Right lobe of liver (tissue), 6 donors: ENCODE data around the gene LRRC40. TPM values are rescaled to one million over a fixed set of nuclear protein-coding genes. Genes with fewer than 3 reads are reported as not detected.

Experiments
- ATAC-seq, 4 donors: fragments of 200-7000 bp; cut with Tn5 transposase; one replicate each; pipeline ENCODE4 v1.9.1; 2020; ENCODE audit warnings: mild to moderate bottlenecking in 4 of 4, moderate library complexity in 4 of 4
- DNase-seq, 3 donors: peaks; one replicate each; pipeline ENCODE4 v3.0.0-alpha.2; 2020
- H3K27ac ChIP-seq, 3 donors: fragments of 200-600 bp; one replicate each; pipeline ENCODE4 v1.8.0; 2022
- H3K27me3 ChIP-seq, 2 donors: fragments of 200-600 bp; one replicate each; pipeline ENCODE4 v1.8.0; 2022
- H3K36me3 ChIP-seq, 4 donors: fragments of 200-600 bp; sonication (generic) in 1 of 4; one replicate each; pipeline versions ENCODE4 v1.5.1 to v1.8.0; 2017 to 2022; ENCODE audit warnings: control low read depth in 1 of 4
- H3K4me1 ChIP-seq, 4 donors: fragments of 200-600 bp; sonication (generic) in 1 of 4; one replicate each; pipeline versions ENCODE4 v1.5.1 to v1.8.0; 2017 to 2022; ENCODE audit warnings: control low read depth in 1 of 4
- H3K4me3 ChIP-seq, 3 donors: fragments of 200-600 bp; one replicate each; pipeline ENCODE4 v1.8.0; 2022
- H3K9me3 ChIP-seq, 4 donors: fragments of 200-600 bp; sonication (generic) in 1 of 4; one replicate each; pipeline versions ENCODE4 v1.5.1 to v1.8.0; 2017 to 2022; ENCODE audit warnings: control low read depth in 1 of 4
- CTCF ChIP-seq, 4 donors: fragments of 200-600 bp in 3 of 4; fragments of 450-650 bp in 1 of 4; IDR thresholded peaks; one replicate each; pipeline versions ENCODE4 v1.5.1 to v1.8.0; 2016 to 2022; ENCODE audit warnings: antibody characterized with exemption in 4 of 4, mild to moderate bottlenecking in 2 of 4
- POLR2A ChIP-seq: fragments of 450-650 bp; IDR thresholded peaks from one replicate; pipeline ENCODE4 v1.6.1; 2017; ENCODE audit warnings: antibody characterized with exemption, mild to moderate bottlenecking
- WGBS: methylation state at CpG from one replicate; pipeline ENCODE4 v1.1.6; 2018; ENCODE audit warnings: low coverage, low lambda C conversion rate; ENCODE audit not compliant: insufficient coverage; ENCODE audit errors: missing lambda C conversion rate; 5-methylcytosine and 5-hydroxymethylcytosine counted together
- intact Hi-C, 2 donors: fragments of 100-400 bp; cut with DNase I; formaldehyde crosslinking; loops; one replicate each; pipeline versions ENCODE4 v1.11.2 to v1.14.1; 2022
- long read RNA-seq: library from polyadenylated mRNA; unstranded; transcript quantifications from one replicate; pipeline ENCODE4 v2.0.0, GENCODE V29; 2019
- total RNA-seq, 6 experiments: library from RNA; depleted of rRNA in 2 of 6; stranded (reverse); fragments of >200 nt in 2 of 6; fragmentation: NEBNext Ultra II Directional in 3 of 6; extraction: Animal tissue kit (Norgen Biotek cat#: 25700) in 3 of 6; gene quantifications; one replicate each; pipeline versions ENCODE4 v1.1.0 to v1.2.4, GENCODE V29; 2016 to 2023
- donor health status: DM: no; HTN: yes; CAD: no.
- donor health status: DM: no; HTN: no; CAD: no.
- donor health status: DM: no; HTN: no; CAD: no.
- donor health status: DM: no; HTN: yes; CAD: no.
- donor health status: DM: no; HTN: yes; CAD: no.

Gene LRRC40
- total RNA-seq = 10 to 100 TPM in 3 of 6 experiments, 1 to 10 TPM in 3; 8.9 to 15.3 (median 9.9) TPM
- long read RNA-seq, partial matches to known transcripts = 0 of 3 reads
- long read RNA-seq, other reads (novel, unspliced or antisense) = 1 of 3 reads

- under 1% methylated on average over 21 of the region's 47 CpGs for WGBS
- H3K4me1 ChIP-seq = peaks cover 0 to 26% (median 9%) of the 10 kb centered on the region in 4 donors
- intact Hi-C loops = no loop called here
These were observed at the start of gene LRRC40 for GRCh38 chr1:70205434-70206118. Gene LRRC40, minus strand, starts transcription at chr1:70205579. Its CDS starts 39 bp downstream, at chr1:70205540.

GRCh38 chr1:70248729-70249128, 43.4 kb upstream of the LRRC40 start:
- peaks cover 0 to 86% (median 31%) of the 10 kb centered on the region in 4 donors for H3K36me3 ChIP-seq
- no peak overlapping the region for H3K27ac ChIP-seq
- intact Hi-C loops = no loop called here
- 23% methylated on average over 4 of the region's 4 CpGs for WGBS
- DNase-seq (no peak), ATAC-seq (peak; percentile 42 to 72 (median 68))
- no peaks in the 10 kb centered on the region for H3K27me3 ChIP-seq
- peaks cover 0 to 12% (median 2%) of the 10 kb centered on the region in 4 donors for H3K4me1 ChIP-seq
- TF ChIP-seq CTCF (IDR thresholded peaks at IDR 0.05) = no peak
- TF ChIP-seq POLR2A = no peak
- H3K9me3 ChIP-seq = no peaks in the 10 kb centered on the region
- no peak overlapping the region for H3K4me3 ChIP-seq

More at GRCh38 chr1:70205434-70206118, at the start of gene LRRC40:
- ATAC-seq (peak; percentile 98 to 99 (median 99)), DNase-seq (peak; percentile 97 to 98 (median 98))
- H3K27me3 ChIP-seq = no peaks in the 10 kb centered on the region
- H3K36me3 ChIP-seq = no peaks in the 10 kb centered on the region
- H3K27ac ChIP-seq = peak within 1 kb of the TSS; percentile 73 to 92 (median 81)
- H3K9me3 ChIP-seq = no peaks in the 10 kb centered on the region
- H3K4me3 ChIP-seq = peak within 1 kb of the TSS; percentile 73 to 85 (median 78)
- TF ChIP-seq CTCF (IDR thresholded peaks at IDR 0.05) = peak in 1 of 4 donors; percentile 4
- peak; percentile 80 for TF ChIP-seq POLR2A

- intact Hi-C loops = no loop called here
- Histone ChIP-seq H3K4me1 (peaks cover 0 to 12% (median 2%) of the 10 kb centered on the region in 4 donors), H3K27ac (no peak overlapping the region), H3K36me3 (peaks cover 0 to 96% (median 35%) of the 10 kb centered on the region in 4 donors), H3K4me3 (no peak overlapping the region), H3K9me3 (no peaks in the 10 kb centered on the region), H3K27me3 (no peaks in the 10 kb centered on the region)
- DNase-seq (no peak), ATAC-seq (peak in 1 of 4 donors; percentile 41)
- no peak for TF ChIP-seq CTCF (IDR thresholded peaks at IDR 0.05)
- no peak for TF ChIP-seq POLR2A
These were observed 42.4 kb upstream of the LRRC40 start for GRCh38 chr1:70247768-70248167.

DNA sequence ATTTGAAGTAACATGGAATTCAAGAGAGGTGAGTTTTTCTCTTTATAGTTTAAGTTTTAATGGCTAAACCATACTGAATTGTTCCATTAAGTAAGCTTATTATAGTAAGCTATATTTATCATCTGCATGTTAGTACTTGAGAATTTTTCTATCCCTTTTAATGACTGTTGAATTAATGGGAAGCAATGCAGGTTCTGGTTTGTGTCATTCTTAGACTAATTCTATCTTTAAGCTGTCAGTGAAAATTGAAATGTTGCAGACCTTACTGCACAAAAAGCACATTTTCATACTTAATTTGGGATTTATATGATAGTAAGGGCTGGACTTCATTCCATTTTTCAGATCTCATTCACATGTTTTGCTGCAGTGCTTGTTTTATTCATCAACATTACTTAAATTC, 41.7 kb upstream of the LRRC40 start:
- H3K4me1 ChIP-seq = peaks cover 0 to 12% (median 2%) of the 10 kb centered on the region in 4 donors
- ATAC-seq = no peak
- no peak overlapping the region for H3K4me3 ChIP-seq
- no peak for DNase-seq
- H3K27ac ChIP-seq = no peak overlapping the region
- peaks cover 0 to 99% (median 37%) of the 10 kb centered on the region in 4 donors for H3K36me3 ChIP-seq
- H3K27me3 ChIP-seq = no peaks in the 10 kb centered on the region
- no peaks in the 10 kb centered on the region for H3K9me3 ChIP-seq
- intact Hi-C loops = no loop called here
- no peak for TF ChIP-seq CTCF (IDR thresholded peaks at IDR 0.05)
- no peak for TF ChIP-seq POLR2A
